HG03103 (cell line): ENCODE results near the gene ZNF80.
A peak's percentile ranks its signal among the peaks of the same experiment; 100 is the strongest.
"Not testable (repeated sequence)": the region's sequence is repeated elsewhere in the genome, so short reads cannot be mapped to it uniquely, and the experiment has no call there.

Experiments
- ATAC-seq: cut with Tn5 transposase; IDR thresholded peaks from one replicate; pipeline ENCODE4 v1.9.1; 2021; ENCODE audit warnings: low read depth; ENCODE audit not compliant: unreplicated experiment

The ZNF80 gene

GRCh38 chr3:114237478-114237877 is at the start of gene ZNF80:
ZNF80 (minus strand) TSS chr3:114237578; CDS start chr3:114237074, 504 bp downstream.
- not testable (repeated sequence) for ATAC-seq

GRCh38 chr3:114286266-114286665 is 48.9 kb upstream of the ZNF80 start:
- ATAC-seq = no peak

GRCh38 chr3:114285648-114286230 is 48.4 kb upstream of the ZNF80 start:
- no peak for ATAC-seq

- no peak for ATAC-seq
Measured at GRCh38 chr3:114284644-114285043, 47.3 kb upstream of the ZNF80 start.

- not testable (repeated sequence) for ATAC-seq
Measured at GRCh38 chr3:114276856-114277255, 39.5 kb upstream of the ZNF80 start.

- no peak for ATAC-seq
Measured at GRCh38 chr3:114274929-114275328, 37.6 kb upstream of the ZNF80 start.

GRCh38 chr3:114272271-114272670 is 34.9 kb upstream of the ZNF80 start:
- ATAC-seq = no peak

- no peak for ATAC-seq
Measured at GRCh38 chr3:114270019-114270418, 32.6 kb upstream of the ZNF80 start.

GRCh38 chr3:114260152-114260551 is 22.8 kb upstream of the ZNF80 start:
- no peak for ATAC-seq

- no peak for ATAC-seq
Measured at GRCh38 chr3:114259566-114259965, 22.2 kb upstream of the ZNF80 start.

- no peak for ATAC-seq
Measured at GRCh38 chr3:114253505-114253904, 16.1 kb upstream of the ZNF80 start.

GRCh38 chr3:114252954-114253353 is 15.6 kb upstream of the ZNF80 start:
- no peak for ATAC-seq

GRCh38 chr3:114242947-114243346 is 5.6 kb upstream of the ZNF80 start:
- ATAC-seq = peak; percentile 92

- ATAC-seq = no peak
Measured at GRCh38 chr3:114241262-114241661, 3.9 kb upstream of the ZNF80 start.

- not testable (repeated sequence) for ATAC-seq
Measured at GRCh38 chr3:114238146-114238785, 888 bp upstream of the ZNF80 start.

GRCh38 chr3:114235431-114235830 is 1.9 kb downstream of the ZNF80 start:
- ATAC-seq = no peak

- no peak for ATAC-seq
Measured at GRCh38 chr3:114234745-114235144, 2.6 kb downstream of the ZNF80 start.

- no peak for ATAC-seq
Measured at GRCh38 chr3:114231616-114232015, 5.8 kb downstream of the ZNF80 start.

GRCh38 chr3:114227076-114227475 is 10.3 kb downstream of the ZNF80 start:
- ATAC-seq = no peak

GRCh38 chr3:114226313-114226712 is 11.1 kb downstream of the ZNF80 start:
- no peak for ATAC-seq

GRCh38 chr3:114223143-114223542 is 14.2 kb downstream of the ZNF80 start:
- peak; percentile 78 for ATAC-seq

- no peak for ATAC-seq
Measured at GRCh38 chr3:114221881-114222264, 15.5 kb downstream of the ZNF80 start.
